K562 (cell line): ENCODE data around the gene SIGLEC6. TPM values are rescaled to one million over a fixed set of nuclear protein-coding genes. Genes with fewer than 3 reads are reported as not detected.

Experiments
- CGGBP1 ChIP-seq: fragments of 250-450 bp; sonication (Bioruptor Pico); IDR thresholded peaks from 2 replicates; pipeline ENCODE4 v1.9.0; 2021; ENCODE audit warnings: mild to moderate bottlenecking
- EP400 ChIP-seq: fragments of 450-650 bp; IDR thresholded peaks from 2 replicates; pipeline ENCODE4 v1.6.1; 2017; ENCODE audit warnings: antibody characterized with exemption, mild to moderate bottlenecking, moderate library complexity
- ERF ChIP-seq: fragments of 450-650 bp; formaldehyde crosslinking; IDR thresholded peaks from 2 replicates; pipeline ENCODE4 v1.4.0; 2020; ENCODE audit warnings: mild to moderate bottlenecking, mixed read lengths
- GABPB2 ChIP-seq: fragments of 250-450 bp; sonication (Bioruptor Pico); conservative IDR thresholded peaks from 2 replicates; pipeline ENCODE4 v1.5.1; 2021; ENCODE audit warnings: mild to moderate bottlenecking
- HIVEP1 ChIP-seq: fragments of 250-450 bp; sonication (Bioruptor Pico); IDR thresholded peaks from 2 replicates; pipeline ENCODE4 v1.4.0; 2020; ENCODE audit warnings: mild to moderate bottlenecking
- JUN ChIP-seq, 2 experiments: sonication (generic) in 1 of 2; formaldehyde crosslinking in 1 of 2; IDR thresholded peaks; 2 replicates each; pipeline versions ENCODE4 v1.6.1 to v1.8.0; 2012 to 2022; ENCODE audit warnings: borderline replicate concordance in 2 of 2, mild to moderate bottlenecking in 2 of 2, improper control_type of control experiment in 1 of 2, low read depth in 1 of 2, low read length in 1 of 2, missing genetic modification reagents in 1 of 2
- KDM1A ChIP-seq, 2 experiments: fragments of 450-650 bp; IDR thresholded peaks; 2 replicates each; pipeline ENCODE4 v1.6.1; 2016; ENCODE audit warnings: mild to moderate bottlenecking in 2 of 2
- NBN ChIP-seq: fragments of 450-650 bp; IDR thresholded peaks from 2 replicates; pipeline ENCODE4 v1.6.1; 2016; ENCODE audit warnings: low read depth, mild to moderate bottlenecking
- NR2C1 ChIP-seq, 2 experiments: fragments of 450-650 bp; IDR thresholded peaks; 2 replicates each; pipeline ENCODE4 v1.6.1; 2017; ENCODE audit warnings: mild to moderate bottlenecking in 2 of 2, antibody characterized with exemption in 1 of 2, inconsistent platforms in 1 of 2, missing compliant biosample characterization in 1 of 2, missing genetic modification characterization in 1 of 2
- NUFIP1 ChIP-seq: fragments of 450-650 bp; IDR thresholded peaks from 2 replicates; pipeline ENCODE4 v1.6.1; 2018; ENCODE audit not compliant: partially characterized antibody
- OTX1 ChIP-seq: fragments of 450-650 bp; formaldehyde crosslinking; IDR thresholded peaks from 2 replicates; pipeline ENCODE4 v1.4.0; 2022; ENCODE audit warnings: mild to moderate bottlenecking
- PHF21A ChIP-seq: fragments of 450-650 bp; IDR thresholded peaks from 2 replicates; pipeline ENCODE4 v1.6.1; 2017; ENCODE audit warnings: low read depth, borderline replicate concordance
- SIN3B ChIP-seq: fragments of 450-650 bp; IDR thresholded peaks from 2 replicates; pipeline ENCODE4 v1.6.1; 2017; ENCODE audit warnings: low read depth, mild to moderate bottlenecking, moderate library complexity
- TEAD2 ChIP-seq: fragments of 450-650 bp; IDR thresholded peaks from 2 replicates; pipeline ENCODE4 v1.6.1; 2016; ENCODE audit warnings: missing genetic modification characterization, control low read depth, missing compliant biosample characterization
- ZBTB12 ChIP-seq: fragments of 250-450 bp; sonication (Bioruptor Pico); IDR thresholded peaks from 2 replicates; pipeline ENCODE4 v1.4.0; 2020
- ZBTB7A ChIP-seq: IDR thresholded peaks from 2 replicates; pipeline ENCODE4 v1.6.1; 2011; ENCODE audit warnings: low read depth, mild to moderate bottlenecking, low read length, moderate library complexity, borderline replicate concordance; ENCODE audit not compliant: control insufficient read depth
- ZFX ChIP-seq: sonication (generic); formaldehyde crosslinking; IDR thresholded peaks from 2 replicates; pipeline ENCODE4 v1.8.0; 2022; ENCODE audit warnings: mild to moderate bottlenecking, missing genetic modification reagents, moderate library complexity
- ZNF239 ChIP-seq: fragments of 250-450 bp; sonication (Bioruptor Pico); IDR thresholded peaks from 2 replicates; pipeline ENCODE4 v1.4.0; 2020; ENCODE audit warnings: mild to moderate bottlenecking
- ZNF280B ChIP-seq: fragments of 250-450 bp; sonication (Bioruptor Pico); IDR thresholded peaks from 2 replicates; pipeline ENCODE4 v1.5.1; 2021; ENCODE audit warnings: mild to moderate bottlenecking
- ZNF3 ChIP-seq: fragments of 250-450 bp; sonication (Bioruptor Pico); IDR thresholded peaks from 2 replicates; pipeline ENCODE4 v1.5.0; 2021; ENCODE audit warnings: mild to moderate bottlenecking, moderate library complexity
- ZNF436 ChIP-seq: fragments of 250-450, 450-650 bp; sonication (Bioruptor Pico); formaldehyde crosslinking; IDR thresholded peaks from 2 replicates; pipeline ENCODE4 v1.7.0; 2020; ENCODE audit warnings: mild to moderate bottlenecking
- ZNF668 ChIP-seq: fragments of 250-450 bp; sonication (Bioruptor Pico); IDR thresholded peaks from 2 replicates; pipeline ENCODE4 v1.8.0; 2022; ENCODE audit warnings: mild to moderate bottlenecking, inconsistent platforms
- ZNF76 ChIP-seq: fragments of 250-450 bp; sonication (Bioruptor Pico); IDR thresholded peaks from 2 replicates; pipeline ENCODE4 v1.4.0; 2020; ENCODE audit warnings: mild to moderate bottlenecking, moderate library complexity, borderline replicate concordance
- polyA plus RNA-seq, 8 experiments: library from polyadenylated mRNA; depleted of rRNA in 4 of 8; stranded (reverse) in 5 of 8; unstranded in 3 of 8; fragments of >200 nt; fragmentation: Nextera tagmentation in 2 of 8; fragmentation: Illumina TruSeq in 1 of 8; extraction: Ambion mirVana in 2 of 8; extraction: Trizol in 1 of 8; gene quantifications; 2 replicates each; pipeline versions ENCODE4 v1.2.1 to v1.2.3, GENCODE V29; 2011 to 2014; ENCODE audit warnings: inconsistent platforms in 1 of 8, missing spikeins in 1 of 8
- total RNA-seq, 7 experiments: library from RNA; depleted of rRNA in 6 of 7; stranded (reverse); fragments of >200 nt in 6 of 7; fragmentation: Illumina TruSeq in 2 of 7; extraction: Trizol in 2 of 7; gene quantifications; 2 replicates each; pipeline versions ENCODE4 v1.2.1 to v1.2.3, GENCODE V29; 2011 to 2021; ENCODE audit warnings: low replicate concordance in 1 of 7
- TF ChIP-seq, protein P1 (sequence below): fragments of 450-650 bp; IDR thresholded peaks from 2 replicates; pipeline ENCODE4 v1.7.0; 2016; ENCODE audit warnings: borderline replicate concordance

SIGLEC6 gene
- total and polyA plus RNA-seq, 9 of the 15 experiments (the other 6 are each of a cell fraction or from before 2014, with no cell fraction given) = 0.03 to 17.5 (median 0.71) TPM

DNA sequence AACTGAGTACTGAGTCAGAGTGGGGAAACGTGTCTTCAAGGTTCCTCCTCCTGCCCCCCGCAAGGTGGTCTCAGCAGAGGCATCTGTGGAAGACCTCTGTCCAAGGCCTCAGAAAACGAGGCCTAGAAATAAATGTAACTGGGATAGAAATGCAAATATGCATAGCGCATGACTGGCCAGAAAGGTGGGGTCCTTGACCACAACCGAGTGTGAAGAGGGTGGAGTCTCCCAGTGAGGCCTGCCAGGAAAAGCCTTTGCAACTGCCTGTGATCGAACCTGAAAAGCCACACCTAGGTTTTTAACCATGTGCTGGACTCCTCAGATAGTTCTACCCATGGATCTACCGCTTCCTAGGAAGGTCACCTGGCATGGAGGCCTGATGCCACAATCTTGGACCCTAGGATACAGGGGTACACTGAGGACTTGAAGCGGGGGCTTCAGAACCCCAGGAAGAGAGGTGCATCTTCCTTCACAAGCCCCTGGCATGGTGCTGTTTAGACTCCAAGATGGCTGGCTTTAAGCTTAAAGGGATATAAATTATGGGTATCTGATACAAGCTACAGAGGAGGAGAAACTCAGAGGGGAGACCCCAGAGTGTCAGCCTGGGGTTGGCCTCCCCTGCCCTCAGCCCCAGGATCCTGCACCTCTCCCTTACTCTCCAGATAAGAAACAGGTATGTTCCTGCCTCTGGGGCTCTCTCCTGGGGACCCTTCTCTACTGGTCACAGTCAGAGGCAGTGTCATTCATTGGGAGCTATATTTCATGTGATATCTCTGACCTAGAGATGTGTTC, 18.3 kb upstream of the SIGLEC6 start (continued):
- TF ChIP-seq ZBTB7A (peak; percentile 75), TEAD2 (no peak), HIVEP1 (no peak), NBN (0 out of 2 replicates have a peak, but pooled peaks have one; percentile 33), ZNF239 (no peak), ZFX (CRISPR knock-in tag) (peak; percentile 86), ERF (CRISPR knock-in tag) (peak; percentile 70; the same call in 1 of the 2 replicates), PHF21A (no peak), ZNF668 (peak; percentile 3; the same call in 1 of the 2 replicates), ZNF280B (CRISPR knock-in tag) (no peak), GABPB2 (CRISPR knock-in tag) (no peak), CGGBP1 (CRISPR knock-in tag) (no peak), ZNF3 (CRISPR knock-in tag) (0 out of 2 replicates have a peak, but pooled peaks have one; percentile 22), ZNF76 (CRISPR knock-in tag) (0 out of 2 replicates have a peak, but pooled peaks have one; percentile 24), ZNF436 (CRISPR knock-in tag) (no peak), ZBTB12 (no peak; the same call in 1 of the 2 replicates), SIN3B (no peak), EP400 (peak; percentile 82), NUFIP1 (no peak), KDM1A (IDR thresholded peaks at IDR 0.05) (peak; percentile 26 to 67; a peak in 2 of 4 replicates), NR2C1 (IDR thresholded peaks at IDR 0.05) (no peak), NR2C1 (tag; IDR thresholded peaks at IDR 0.05) (peak; percentile 32; the same call in 1 of the 2 replicates), JUN (IDR thresholded peaks at IDR 0.05; ENCODE audit: borderline replicate concordance, low read depth, low read length) (peak; percentile 30; the same call in 1 of the 2 replicates), JUN (CRISPR knock-in tag; IDR thresholded peaks at IDR 0.05; ENCODE audit: borderline replicate concordance) (no peak), OTX1 (CRISPR knock-in tag) (0 out of 2 replicates have a peak, but pooled peaks have one; percentile 4)
- TF ChIP-seq, protein P1, sequence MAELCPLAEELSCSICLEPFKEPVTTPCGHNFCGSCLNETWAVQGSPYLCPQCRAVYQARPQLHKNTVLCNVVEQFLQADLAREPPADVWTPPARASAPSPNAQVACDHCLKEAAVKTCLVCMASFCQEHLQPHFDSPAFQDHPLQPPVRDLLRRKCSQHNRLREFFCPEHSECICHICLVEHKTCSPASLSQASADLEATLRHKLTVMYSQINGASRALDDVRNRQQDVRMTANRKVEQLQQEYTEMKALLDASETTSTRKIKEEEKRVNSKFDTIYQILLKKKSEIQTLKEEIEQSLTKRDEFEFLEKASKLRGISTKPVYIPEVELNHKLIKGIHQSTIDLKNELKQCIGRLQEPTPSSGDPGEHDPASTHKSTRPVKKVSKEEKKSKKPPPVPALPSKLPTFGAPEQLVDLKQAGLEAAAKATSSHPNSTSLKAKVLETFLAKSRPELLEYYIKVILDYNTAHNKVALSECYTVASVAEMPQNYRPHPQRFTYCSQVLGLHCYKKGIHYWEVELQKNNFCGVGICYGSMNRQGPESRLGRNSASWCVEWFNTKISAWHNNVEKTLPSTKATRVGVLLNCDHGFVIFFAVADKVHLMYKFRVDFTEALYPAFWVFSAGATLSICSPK = no peak
